ENCODE data around the gene TRIM24.
"Not testable (repeated sequence)": the region's sequence is repeated elsewhere in the genome, so short reads cannot be mapped to it uniquely, and the experiment has no call there.

TRIM24 gene

GRCh38 chr7:138460649-138461607 is 869 bp downstream of the TRIM24 start:
- DNase-seq: peak; percentile 80

DNA sequence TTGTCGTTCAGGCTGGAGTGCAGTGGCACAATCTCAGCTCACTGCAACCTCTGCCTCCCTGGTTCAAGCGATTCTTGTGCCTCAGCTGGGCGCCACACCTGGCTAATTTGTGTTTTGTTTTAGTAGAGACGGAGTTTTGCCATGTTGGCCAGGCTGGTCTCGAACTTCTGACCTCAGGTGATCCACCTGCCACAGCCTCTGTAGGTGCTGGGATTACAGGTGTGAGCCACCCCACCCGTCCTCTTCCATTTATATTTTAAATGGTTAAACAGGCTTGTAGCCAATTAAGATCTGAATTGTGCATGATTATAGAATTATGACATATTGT is 3.2 kb downstream of the TRIM24 start:
- DNase-seq: not testable (repeated sequence)

DNA sequence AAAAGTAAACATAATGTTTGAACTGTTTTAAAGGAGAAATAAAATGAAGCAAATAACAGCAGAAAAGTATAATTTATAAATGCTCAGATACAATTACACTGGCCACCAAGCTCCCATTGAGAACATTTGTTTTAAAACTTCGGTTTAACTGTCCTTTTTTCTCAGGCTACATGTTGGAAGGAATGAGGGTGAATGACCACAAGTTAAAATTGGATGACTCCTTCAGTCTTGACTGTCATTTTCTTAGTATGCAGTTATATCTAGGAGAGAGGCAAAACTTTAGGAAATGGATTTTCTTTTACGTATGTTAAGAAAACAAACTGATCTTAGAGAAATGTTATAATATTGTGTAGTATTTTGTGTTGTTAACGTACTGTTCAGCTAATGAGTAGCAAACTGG is 5.0 kb downstream of the TRIM24 start:
- DNase-seq: no peak

- DNase-seq: not testable (repeated sequence)
These were observed 6.2 kb downstream of the TRIM24 start for GRCh38 chr7:138466069-138466756.

- DNase-seq: no peak
These were observed 8.4 kb downstream of the TRIM24 start for GRCh38 chr7:138468244-138469123.

- no peak for DNase-seq
These were observed 10.5 kb downstream of the TRIM24 start for GRCh38 chr7:138470391-138471157.

- DNase-seq: no peak
These were observed 12.4 kb downstream of the TRIM24 start for GRCh38 chr7:138472292-138473079.

GRCh38 chr7:138475377-138475776 is 15.3 kb downstream of the TRIM24 start:
- no peak for DNase-seq

DNA sequence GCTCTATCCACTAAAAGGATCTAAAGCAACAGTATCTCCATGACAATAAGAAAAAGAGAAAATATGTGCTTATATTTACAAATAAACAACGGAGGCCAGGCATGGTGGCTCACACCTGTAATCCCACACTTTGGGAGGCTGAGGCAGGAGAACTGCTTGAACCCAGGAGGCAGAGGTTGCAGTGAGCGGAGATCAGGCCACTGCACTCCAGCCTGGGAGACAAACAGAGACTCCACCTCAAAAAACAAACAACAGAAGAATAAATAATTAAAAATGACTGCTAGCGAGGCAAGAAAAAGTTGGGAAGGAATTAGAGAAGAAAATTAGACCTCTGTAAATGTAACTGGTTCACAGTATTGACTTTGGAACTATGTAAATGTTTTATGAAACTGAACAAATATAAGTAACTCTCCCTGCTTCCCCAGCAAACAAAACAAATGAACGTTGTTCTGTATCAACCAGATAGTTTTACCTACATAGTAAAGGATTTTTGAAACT is 17.1 kb downstream of the TRIM24 start:
- no peak for DNase-seq

DNA sequence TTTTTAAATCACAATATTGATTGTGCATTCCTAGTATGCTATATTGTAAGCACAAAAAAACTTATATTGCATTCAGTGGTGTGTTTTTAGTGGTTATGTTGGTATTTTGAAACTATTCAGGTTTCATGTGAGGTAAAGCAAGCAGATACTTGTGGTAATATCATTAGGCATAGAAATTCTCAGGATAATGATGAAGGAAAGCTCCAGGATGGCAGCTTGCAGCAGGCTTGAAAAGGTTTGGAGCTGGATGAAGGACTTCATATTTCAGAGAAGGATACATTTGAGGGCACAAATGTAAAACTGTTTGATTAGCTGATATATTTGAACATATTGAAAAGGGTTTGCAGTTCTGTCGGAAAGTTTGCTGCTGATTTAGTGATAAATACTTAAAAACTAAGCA is 17.5 kb downstream of the TRIM24 start:
- no peak for DNase-seq

DNA sequence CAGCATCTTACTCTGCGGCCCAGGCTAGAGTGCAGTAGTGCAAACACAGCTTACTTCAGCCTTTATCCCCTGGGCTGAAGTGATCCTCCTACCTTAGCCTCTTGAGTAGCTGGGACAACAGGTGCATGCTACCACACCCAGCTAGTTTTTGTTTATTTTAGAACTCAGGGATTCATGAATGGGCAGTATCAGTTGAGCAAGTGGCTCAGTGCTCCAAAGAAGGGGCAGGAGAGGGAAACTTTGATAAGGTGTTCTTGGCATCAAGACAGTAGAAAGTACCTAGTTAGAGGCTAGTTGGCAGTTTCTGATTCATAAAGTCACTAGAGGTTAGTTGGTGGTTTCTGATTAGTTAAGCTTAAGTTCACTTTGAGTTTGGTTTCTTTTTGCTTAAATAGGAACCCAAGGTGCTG is 18.4 kb downstream of the TRIM24 start:
- DNase-seq: no peak

DNA sequence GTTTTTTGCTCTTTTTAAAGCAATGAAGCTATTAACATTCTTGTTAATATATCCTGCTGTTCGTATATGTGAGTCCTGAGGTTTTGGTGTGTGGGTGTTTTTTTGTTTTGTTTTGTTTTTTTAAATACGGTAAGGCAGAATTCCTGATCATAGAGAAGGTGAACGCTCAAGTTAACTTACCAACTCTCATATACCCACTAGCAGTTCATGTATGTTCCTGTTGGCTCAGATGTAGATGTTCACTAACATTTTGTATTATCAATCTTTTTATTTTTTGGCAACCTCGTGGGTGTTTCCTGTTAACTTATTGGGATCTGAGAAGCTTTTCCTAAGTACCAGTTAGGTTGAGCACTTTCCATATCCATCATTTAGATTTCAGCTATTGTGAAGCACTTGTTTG is 20.5 kb downstream of the TRIM24 start:
- no peak for DNase-seq

DNA sequence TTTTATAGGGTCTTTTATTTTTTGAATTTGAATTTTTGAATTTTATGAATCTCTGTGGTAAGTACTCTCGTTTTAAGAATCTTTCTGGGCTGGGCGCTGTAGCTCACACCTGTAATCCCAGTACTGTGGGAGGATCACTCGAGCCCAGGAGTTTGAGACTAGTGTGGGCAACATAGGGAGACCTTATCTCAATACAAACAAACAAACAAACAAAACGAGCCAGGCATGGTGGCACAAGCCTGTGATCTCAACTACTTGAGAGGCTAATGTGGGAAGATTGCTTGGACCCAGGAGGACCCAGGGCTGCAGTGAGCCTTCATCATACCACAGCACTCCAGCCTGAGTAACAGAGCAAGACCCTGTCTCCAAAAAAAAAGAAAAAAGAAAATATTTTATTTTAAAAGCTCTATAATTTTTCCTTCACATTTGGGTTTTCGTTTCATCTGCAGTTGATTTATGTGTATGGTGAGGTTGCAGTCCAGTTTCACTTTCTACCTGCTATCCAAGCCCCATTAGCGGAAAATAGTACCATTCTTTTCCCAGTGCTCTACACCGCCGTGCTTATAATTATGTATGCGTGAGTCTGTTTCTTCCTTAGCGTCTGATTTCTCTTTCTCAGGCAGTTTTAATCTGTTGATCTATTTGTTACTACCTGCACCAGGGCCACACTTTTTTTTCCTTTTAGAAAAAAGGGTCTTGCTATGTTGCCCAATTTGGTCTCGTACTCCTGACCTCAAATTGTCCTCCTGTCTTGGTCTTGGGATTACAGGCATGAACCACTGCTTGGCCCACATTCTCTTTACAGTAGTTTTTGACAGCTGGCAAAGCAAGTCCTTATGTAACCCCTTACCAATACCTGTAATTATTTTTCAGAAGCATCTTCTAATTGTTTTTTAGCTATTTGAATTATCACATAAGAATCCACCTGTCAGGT is 21.7 kb downstream of the TRIM24 start:
- no peak for DNase-seq

GRCh38 chr7:138483531-138483930 is 23.5 kb downstream of the TRIM24 start:
- DNase-seq: no peak

DNA sequence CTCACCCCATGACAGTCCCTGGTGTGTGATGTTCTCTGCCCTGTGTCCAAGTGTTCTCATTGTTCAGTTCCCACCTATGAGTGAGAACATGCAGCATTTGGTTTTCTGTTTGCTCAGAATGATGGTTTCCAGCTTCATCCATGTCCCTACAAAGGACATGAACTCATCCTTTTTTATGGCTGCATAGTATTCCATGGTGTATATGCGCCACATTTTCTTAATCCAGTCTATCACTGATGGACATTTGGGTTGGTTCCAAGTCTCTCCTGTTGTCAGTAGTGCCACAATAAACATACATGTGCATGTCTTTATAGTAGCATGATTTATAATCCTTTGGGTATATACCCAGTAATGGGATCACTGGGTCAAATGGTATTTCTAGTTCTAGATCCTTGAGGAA is 25.4 kb downstream of the TRIM24 start:
- not testable (repeated sequence) for DNase-seq

DNA sequence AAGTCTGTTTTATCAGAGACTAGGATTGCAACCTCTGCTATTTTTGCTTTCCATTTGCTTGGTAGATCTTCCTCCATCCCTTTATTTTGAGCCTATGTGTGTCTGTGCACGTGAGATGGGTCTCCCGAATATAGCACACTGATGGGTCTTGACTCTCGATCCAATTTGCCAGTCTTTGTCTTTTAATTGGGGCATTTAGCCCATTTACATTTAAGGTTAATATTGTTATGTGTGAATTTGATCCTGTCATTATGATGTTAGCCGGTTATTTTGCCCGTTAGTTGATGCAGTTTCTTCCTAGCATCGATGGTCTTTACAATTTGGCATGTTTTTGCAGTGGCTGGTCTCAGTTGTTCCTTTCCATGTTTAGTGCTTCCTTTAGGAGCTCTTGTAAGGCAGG is 29.1 kb downstream of the TRIM24 start:
- DNase-seq: not testable (repeated sequence)

- DNase-seq: no peak
These were observed 31.7 kb downstream of the TRIM24 start for GRCh38 chr7:138491612-138492386.

GRCh38 chr7:138492423-138492822 is 32.4 kb downstream of the TRIM24 start:
- no peak for DNase-seq

DNA sequence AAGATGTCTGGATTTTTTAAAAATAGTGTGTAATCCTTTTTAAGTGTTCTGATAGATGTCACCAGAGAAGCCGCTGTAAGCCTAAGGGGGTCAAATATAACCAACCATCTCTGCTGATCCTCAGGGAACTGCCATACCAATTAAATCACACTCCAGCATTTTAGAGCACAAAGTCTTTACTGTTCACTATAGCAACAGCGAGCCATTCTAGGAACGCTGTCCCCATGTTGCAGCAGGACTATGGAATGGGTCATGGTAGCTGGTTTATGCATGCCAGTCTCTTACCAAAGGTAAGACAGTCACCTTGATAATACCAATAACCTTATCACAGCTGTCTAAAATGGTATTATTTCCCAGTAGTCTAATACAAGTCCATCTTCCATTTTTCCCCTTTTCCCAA is 33.5 kb downstream of the TRIM24 start:
- DNase-seq: no peak

All from activated CD8-positive, alpha-beta memory T cell treated with anti-CD3 and anti-CD28 coated beads, Interleukin-2, amount 50 U/mL, for 48 hours (primary cell).